Neuronal stem cell (in vitro differentiated cells): ENCODE data around the gene GFPT2.

Source experiments
- DNase-seq: peaks from one replicate; pipeline ENCODE4 v3.0.0-alpha.2; 2013; ENCODE audit warnings: low spot score
- H2AFZ ChIP-seq: one replicate; pipeline ENCODE4 v1.6.1; 2013; ENCODE audit warnings: mild to moderate bottlenecking, low read length, inconsistent platforms
- H2AK5ac ChIP-seq: 2 replicates; pipeline ENCODE4 v1.6.1; 2013; ENCODE audit warnings: low read depth, mild to moderate bottlenecking, inconsistent platforms, low read length, moderate library complexity, mixed read lengths
- H2BK120ac ChIP-seq: 2 replicates; pipeline ENCODE4 v1.6.1; 2013; ENCODE audit warnings: low read depth, mild to moderate bottlenecking, inconsistent platforms, low read length, moderate library complexity, mixed read lengths
- H2BK12ac ChIP-seq: one replicate; pipeline ENCODE4 v1.6.1; 2013; ENCODE audit warnings: low read length, inconsistent platforms
- H2BK15ac ChIP-seq: 2 replicates; pipeline ENCODE4 v1.6.1; 2013; ENCODE audit warnings: mild to moderate bottlenecking, low read length, inconsistent platforms, mixed read lengths
- H2BK5ac ChIP-seq: one replicate; pipeline ENCODE4 v1.6.1; 2013; ENCODE audit warnings: inconsistent platforms, mild to moderate bottlenecking, low read length, moderate library complexity
- H3K14ac ChIP-seq: one replicate; pipeline ENCODE4 v1.6.1; 2013; ENCODE audit warnings: low read length, inconsistent platforms
- H3K18ac ChIP-seq: 2 replicates; pipeline ENCODE4 v1.6.1; 2013; ENCODE audit warnings: low read length, inconsistent platforms
- H3K23ac ChIP-seq: 2 replicates; pipeline ENCODE4 v1.6.1; 2013; ENCODE audit warnings: low read depth, mild to moderate bottlenecking, mixed read lengths, low read length, inconsistent platforms; ENCODE audit not compliant: poor library complexity
- H3K27ac ChIP-seq: replicated peaks from 3 replicates; pipeline ENCODE4 v1.5.1; 2013; ENCODE audit warnings: low read length, inconsistent platforms
- H3K27me3 ChIP-seq, 3 experiments: 2 replicates each; pipeline ENCODE4 v1.6.1; 2013; ENCODE audit warnings: low read length in 3 of 3, mild to moderate bottlenecking in 2 of 3, inconsistent platforms in 1 of 3, low read depth in 1 of 3, mixed read lengths in 1 of 3, moderate library complexity in 1 of 3; ENCODE audit not compliant: control insufficient read depth in 3 of 3, insufficient read depth in 3 of 3
- H3K36me3 ChIP-seq, 2 donors: replicated peaks in 1 of 2; 2 replicates each; pipeline ENCODE4 v1.6.1; 2013; ENCODE audit warnings: low read length in 2 of 2; ENCODE audit not compliant: control insufficient read depth in 2 of 2, insufficient read depth in 2 of 2
- H3K4ac ChIP-seq: 2 replicates; pipeline ENCODE4 v1.6.1; 2013; ENCODE audit warnings: inconsistent platforms, mild to moderate bottlenecking, low read length, moderate library complexity
- H3K4me1 ChIP-seq, 2 donors: 1 replicate in 1 of 2; 2 replicates in 1 of 2; pipeline ENCODE4 v1.6.1; 2013; ENCODE audit warnings: low read length in 2 of 2, low read depth in 1 of 2; ENCODE audit not compliant: control insufficient read depth in 2 of 2, insufficient read depth in 1 of 2
- H3K4me2 ChIP-seq: one replicate; pipeline ENCODE4 v1.6.1; 2013; ENCODE audit warnings: mild to moderate bottlenecking, low read length, inconsistent platforms; ENCODE audit not compliant: insufficient read depth, poor library complexity, severe bottlenecking
- H3K4me3 ChIP-seq, 2 donors: 2 replicates each; pipeline ENCODE4 v1.5.1; 2013; ENCODE audit warnings: low read length in 2 of 2, mild to moderate bottlenecking in 2 of 2, inconsistent platforms in 1 of 2, moderate library complexity in 1 of 2
- H3K79me1 ChIP-seq: one replicate; pipeline ENCODE4 v1.6.1; 2013; ENCODE audit warnings: low read depth, mild to moderate bottlenecking, inconsistent platforms, low read length, moderate library complexity
- H3K9ac ChIP-seq: one replicate; pipeline ENCODE4 v1.6.1; 2013; ENCODE audit warnings: mild to moderate bottlenecking, low read depth, low read length, inconsistent platforms; ENCODE audit not compliant: poor library complexity
- H3K9me3 ChIP-seq, 2 donors: replicated peaks in 1 of 2; 2 replicates each; pipeline versions ENCODE3 to v1.6.1; 2013; ENCODE audit warnings: low read length in 2 of 2, mild to moderate bottlenecking in 2 of 2, inconsistent platforms in 1 of 2, low read depth in 1 of 2, mixed read lengths in 1 of 2, moderate library complexity in 1 of 2; ENCODE audit not compliant: control insufficient read depth in 2 of 2, insufficient read depth in 1 of 2
- H4K8ac ChIP-seq: one replicate; pipeline ENCODE4 v1.6.1; 2013; ENCODE audit warnings: low read depth, mild to moderate bottlenecking, inconsistent platforms, low read length, moderate library complexity
- H4K91ac ChIP-seq: one replicate; pipeline ENCODE4 v1.6.1; 2013; ENCODE audit warnings: low read length, low read depth, mild to moderate bottlenecking, inconsistent platforms; ENCODE audit not compliant: poor library complexity
- WGBS, 2 donors: extraction: QIAGEN DNeasy Blood & Tissue Kit; methylation state at CpG; one replicate each; pipeline ENCODE4 v1.1.7; 2013; ENCODE audit warnings: missing lambda C conversion rate in 2 of 2, mixed read lengths in 1 of 2; ENCODE audit not compliant: insufficient read length in 2 of 2, insufficient replicate concordance in 1 of 2; ENCODE audit errors: extremely low coverage in 2 of 2; 5-methylcytosine and 5-hydroxymethylcytosine counted together

Gene GFPT2

GRCh38 chr5:180291234-180291940, 61.7 kb downstream of the GFPT2 start:
- Histone ChIP-seq H2BK120ac (no peak overlapping the region), H3K79me1 (peaks cover 13% of the 10 kb centered on the region), H3K9ac (peak overlapping the region; percentile 82), H3K27me3 (peaks cover 0 to 2% (median 0%) of the 10 kb centered on the region in 3 experiments), H3K4me2 (peak overlapping the region; percentile 99), H3K9me3 (peaks cover 6 to 17% of the 10 kb centered on the region in 2 donors), H2BK12ac (no peak overlapping the region), H2BK5ac (no peak overlapping the region), H3K18ac (peak overlapping the region; percentile 67), H4K91ac (no peak overlapping the region), H2BK15ac (no peak overlapping the region), H3K36me3 (peaks cover 10 to 35% of the 10 kb centered on the region in 2 donors), H3K27ac (no peak overlapping the region), H4K8ac (no peak overlapping the region), H3K4me1 (peaks cover 0 to 11% of the 10 kb centered on the region in 2 donors), H3K14ac (peak overlapping the region; percentile 96), H3K4ac (no peak overlapping the region), H2AFZ (peak overlapping the region; percentile 89), H2AK5ac (peak overlapping the region; percentile 98), H3K23ac (no peak overlapping the region), H3K4me3 (peak overlapping the region; percentile 88)
- WGBS, 2 donors: no CpG with 5 or more reads among the region's 68 CpGs
- DNase-seq: no peak

GRCh38 chr5:180290568-180291233, 62.4 kb downstream of the GFPT2 start:
- no peak overlapping the region for H2BK5ac ChIP-seq
- peaks cover 5 to 19% of the 10 kb centered on the region in 2 donors for H3K9me3 ChIP-seq
- H2AFZ ChIP-seq: no peak overlapping the region
- H3K27me3 ChIP-seq: peaks cover 0 to 2% (median 0%) of the 10 kb centered on the region in 3 experiments
- H3K18ac ChIP-seq: no peak overlapping the region
- no peak overlapping the region for H3K27ac ChIP-seq
- no peak overlapping the region for H2BK120ac ChIP-seq
- no peak overlapping the region for H3K14ac ChIP-seq
- peaks cover 0 to 11% of the 10 kb centered on the region in 2 donors for H3K4me1 ChIP-seq
- no peak overlapping the region for H4K91ac ChIP-seq
- H3K4me2 ChIP-seq: peak overlapping the region; percentile 99
- no peak overlapping the region for H2BK12ac ChIP-seq
- DNase-seq: no peak
- peak overlapping the region; percentile 50 for H3K9ac ChIP-seq
- no peak overlapping the region for H4K8ac ChIP-seq
- H3K4me3 ChIP-seq: peak overlapping the region; percentile 88
- H3K36me3 ChIP-seq: peaks cover 11 to 37% of the 10 kb centered on the region in 2 donors
- peak overlapping the region; percentile 98 for H2AK5ac ChIP-seq
- no peak overlapping the region for H3K23ac ChIP-seq
- WGBS, 2 donors: no CpG with 5 or more reads among the region's 13 CpGs
- peaks cover 13% of the 10 kb centered on the region for H3K79me1 ChIP-seq
- H2BK15ac ChIP-seq: no peak overlapping the region
- no peak overlapping the region for H3K4ac ChIP-seq

- H3K18ac ChIP-seq: no peak overlapping the region
- H3K27ac ChIP-seq: no peak overlapping the region
- peaks cover 9 to 43% of the 10 kb centered on the region in 2 donors for H3K36me3 ChIP-seq
- no peak overlapping the region for H3K4me3 ChIP-seq
- no peaks in the 10 kb centered on the region for H3K27me3 ChIP-seq
- H3K9ac ChIP-seq: no peak overlapping the region
- no peak overlapping the region for H3K23ac ChIP-seq
- no peak overlapping the region for H2BK15ac ChIP-seq
- H2BK5ac ChIP-seq: no peak overlapping the region
- H4K91ac ChIP-seq: no peak overlapping the region
- DNase-seq: no peak
- H4K8ac ChIP-seq: no peak overlapping the region
- no peak overlapping the region for H2AK5ac ChIP-seq
- peaks cover 2 to 25% of the 10 kb centered on the region in 2 donors for H3K9me3 ChIP-seq
- H3K4ac ChIP-seq: no peak overlapping the region
- no peak overlapping the region for H2BK120ac ChIP-seq
- H2AFZ ChIP-seq: no peak overlapping the region
- H3K4me1 ChIP-seq: peaks cover 0 to 11% of the 10 kb centered on the region in 2 donors
- H2BK12ac ChIP-seq: no peak overlapping the region
- no peak overlapping the region for H3K4me2 ChIP-seq
- H3K79me1 ChIP-seq: peaks cover 13% of the 10 kb centered on the region
- H3K14ac ChIP-seq: no peak overlapping the region
- WGBS, 2 donors: no CpG with 5 or more reads among the region's 5 CpGs
Measured at GRCh38 chr5:180289966-180290365, 63.2 kb downstream of the GFPT2 start.

GRCh38 chr5:180289433-180289832, 63.7 kb downstream of the GFPT2 start:
- no peak overlapping the region for H4K91ac ChIP-seq

More at GRCh38 chr5:180289433-180289832, 63.7 kb downstream of the GFPT2 start:
- Histone ChIP-seq H4K8ac (no peak overlapping the region), H3K9ac (no peak overlapping the region), H3K27me3 (no peaks in the 10 kb centered on the region), H2BK15ac (no peak overlapping the region), H2BK5ac (no peak overlapping the region), H2BK120ac (no peak overlapping the region), H2AFZ (no peak overlapping the region), H3K4ac (no peak overlapping the region), H3K27ac (no peak overlapping the region), H3K79me1 (peaks cover 11% of the 10 kb centered on the region), H3K4me1 (peaks cover 0 to 11% of the 10 kb centered on the region in 2 donors), H3K9me3 (peaks cover 2 to 28% of the 10 kb centered on the region in 2 donors), H3K23ac (no peak overlapping the region), H3K4me3 (no peak overlapping the region), H3K18ac (no peak overlapping the region), H3K36me3 (peaks cover 7 to 45% of the 10 kb centered on the region in 2 donors), H3K14ac (no peak overlapping the region), H3K4me2 (no peak overlapping the region), H2AK5ac (no peak overlapping the region), H2BK12ac (no peak overlapping the region)
- DNase-seq: no peak
- WGBS, 2 donors: no CpG with 5 or more reads among the region's 3 CpGs
